Testis (tissue), 5 donors: ENCODE results near the gene PSMA2. TPM values are rescaled to one million over a fixed set of nuclear protein-coding genes. Genes with fewer than 3 reads are reported as not detected.

ENCODE experiments used
- DNase-seq: peaks from one replicate; pipeline ENCODE4 v3.0.0-alpha.2; 2019
- H3K27ac ChIP-seq, 2 donors: fragments of 200-600 bp; sonication (generic); one replicate each; pipeline ENCODE4 v1.5.1; 2019
- H3K27me3 ChIP-seq: fragments of 200-600 bp; sonication (generic); one replicate; pipeline ENCODE4 v1.5.1; 2019
- H3K36me3 ChIP-seq: fragments of 200-600 bp; sonication (generic); one replicate; pipeline ENCODE4 v1.5.1; 2017; ENCODE audit warnings: low read depth; ENCODE audit errors: missing control alignments
- H3K4me1 ChIP-seq: fragments of 200-600 bp; sonication (generic); one replicate; pipeline ENCODE4 v1.5.1; 2019
- H3K4me3 ChIP-seq, 2 donors: fragments of 200-600 bp; sonication (generic); one replicate each; pipeline ENCODE4 v1.5.1; 2017 to 2019
- H3K9me3 ChIP-seq: fragments of 200-600 bp; sonication (generic); one replicate; pipeline ENCODE4 v1.5.1; 2017
- CTCF ChIP-seq, 3 experiments: fragments of 450-650 bp in 2 of 3; fragments of 200-600 bp in 1 of 3; sonication (generic) in 1 of 3; IDR thresholded peaks; one replicate each; pipeline ENCODE4 v1.5.1; 2016 to 2019; ENCODE audit warnings: antibody characterized with exemption in 3 of 3, mild to moderate bottlenecking in 2 of 3, moderate library complexity in 1 of 3
- POLR2A ChIP-seq: fragments of 450-650 bp; IDR thresholded peaks from one replicate; pipeline ENCODE4 v1.6.1; 2017; ENCODE audit warnings: antibody characterized with exemption, mild to moderate bottlenecking, moderate library complexity
- WGBS, 2 donors: methylation state at CpG; one replicate each; pipeline ENCODE4 v1.1.5; 2018; 5-methylcytosine and 5-hydroxymethylcytosine counted together
- intact Hi-C: fragments of 100-400 bp; cut with DNase I; formaldehyde crosslinking; loops from one replicate; pipeline ENCODE4 v1.15.1; 2023; ENCODE audit warnings: low total_unique reads
- long read RNA-seq, 2 donors: transcript quantifications; one replicate each; lab custom pipeline, GENCODE V29; 2026
- polyA plus RNA-seq: library from polyadenylated mRNA; stranded (reverse); fragments of 350-450 nt; fragmentation: Illumina TruSeq; extraction: RNeasy Lipid Tissue Mini Kit (QIAGEN cat#74804); gene quantifications from one replicate; pipeline ENCODE4 v1.2.3, GENCODE V29; 2014; ENCODE audit warnings: low read depth, low replicate concordance; ENCODE audit not compliant: insufficient read depth
- total RNA-seq, 2 donors: library from RNA; depleted of rRNA; stranded (reverse); fragments of >200 nt; gene quantifications; one replicate each; pipeline ENCODE4 v1.2.3, GENCODE V29; 2016

Gene PSMA2
- total RNA-seq, result 10 to 100 TPM; 50.1 to 50.9 TPM
- polyA plus RNA-seq, result 114 TPM
- long read RNA-seq, donor 1, transcript PSMA2-201 (8 exons, 1,487 nt), result major isoform, 184 of 475 reads
- long read RNA-seq, donor 1, partial matches to known transcripts, result 101 of 475 reads
- long read RNA-seq, donor 1, other reads (novel, unspliced or antisense), result 189 of 475 reads
- long read RNA-seq, donor 2, transcript PSMA2-201 (8 exons, 1,487 nt), result major isoform, 130 of 154 reads
- long read RNA-seq, donor 2, partial matches to known transcripts, result 22 of 154 reads
- long read RNA-seq, donor 2, other reads (novel, unspliced or antisense), result 0 of 154 reads

DNA sequence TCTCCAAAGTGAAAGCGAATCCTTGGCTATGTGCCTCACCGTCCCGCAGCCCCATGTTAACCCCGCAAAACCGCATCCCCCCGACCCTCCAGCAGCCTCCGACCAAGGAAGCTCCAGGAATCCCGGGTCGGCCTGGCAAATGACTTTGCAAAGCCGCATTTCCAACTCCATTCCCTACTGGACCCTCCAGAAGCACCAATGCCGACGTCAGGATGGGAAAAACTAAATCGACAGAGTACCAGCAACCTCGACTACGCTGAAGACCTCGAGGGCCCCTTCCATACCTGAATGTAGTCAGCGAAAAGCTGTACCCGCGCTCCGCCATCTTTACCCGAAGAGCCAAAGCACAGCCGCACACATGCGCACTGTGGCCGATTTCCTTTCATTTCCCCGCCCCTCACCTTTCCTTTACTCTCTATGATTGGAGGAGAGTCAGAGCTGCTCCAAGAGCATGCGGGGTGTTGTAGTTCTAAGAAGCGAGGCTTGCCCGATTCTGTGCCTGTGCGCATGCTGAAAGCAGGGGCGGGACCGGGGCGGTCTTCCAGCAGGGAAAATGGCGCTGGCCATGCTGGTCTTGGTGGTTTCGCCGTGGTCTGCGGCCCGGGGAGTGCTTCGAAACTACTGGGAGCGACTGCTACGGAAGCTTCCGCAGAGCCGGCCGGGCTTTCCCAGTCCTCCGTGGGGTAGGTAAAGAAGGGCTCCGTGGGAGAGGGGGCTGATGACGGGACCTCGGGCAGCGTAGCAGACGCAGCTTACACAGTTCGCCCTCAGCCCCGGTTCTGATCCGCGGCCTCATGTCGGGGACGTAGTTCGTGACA is at the start of gene PSMA2, which contains the start of gene MRPL32:
TSS of gene PSMA2 (minus strand) at position 341 of the 818 bp plus-strand sequence. CDS start at position 325, 16 bp downstream.
TSS of gene MRPL32 (plus strand) at position 543 of the 818 bp plus-strand sequence. CDS start at position 554, 11 bp downstream.
- intact Hi-C loops, result no loop called here
- peak within 1 kb of the TSS; percentile 82 for H3K27ac ChIP-seq
- no peaks in the 10 kb centered on the region for H3K36me3 ChIP-seq
- WGBS, 2 donors, result 0 to 1% methylated on average over 28 to 56 of the region's 56 CpGs
- H3K9me3 ChIP-seq, result no peaks in the 10 kb centered on the region
- no peaks in the 10 kb centered on the region for H3K27me3 ChIP-seq
- peak; percentile 98 for DNase-seq
- H3K4me1 ChIP-seq, result peaks cover 22% of the 10 kb centered on the region
- H3K4me3 ChIP-seq, result peak within 1 kb of the TSS; percentile 73 to 91
- TF ChIP-seq CTCF (IDR thresholded peaks at IDR 0.05), result no peak
- no peak for TF ChIP-seq POLR2A

DNA sequence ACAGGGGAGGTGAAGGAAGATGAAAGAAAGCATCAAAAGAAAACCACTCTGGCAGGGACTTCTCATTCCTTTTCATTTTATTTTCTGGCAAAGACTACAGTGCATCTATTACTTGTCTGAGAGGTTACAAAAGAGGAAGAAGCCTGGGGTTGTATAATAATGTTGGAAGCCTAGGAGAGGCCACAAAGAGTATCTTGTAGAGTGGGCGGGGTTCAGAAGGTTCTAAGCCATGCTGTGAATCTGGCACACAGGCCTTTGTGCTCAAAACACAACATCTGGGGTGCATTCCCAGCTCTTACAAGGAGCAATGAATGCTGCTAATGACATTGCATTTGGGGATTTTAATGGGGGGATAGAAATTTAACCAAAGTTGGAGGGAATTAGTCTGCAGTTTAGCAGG is 49.6 kb upstream of the PSMA2 start:
- Histone ChIP-seq H3K27me3 (no peaks in the 10 kb centered on the region), H3K4me1 (no peaks in the 10 kb centered on the region), H3K27ac (no peak overlapping the region), H3K9me3 (no peaks in the 10 kb centered on the region), H3K4me3 (no peak overlapping the region), H3K36me3 (no peaks in the 10 kb centered on the region)
- DNase-seq, result no peak
- intact Hi-C loops, result no loop called here
- TF ChIP-seq CTCF (IDR thresholded peaks at IDR 0.05), result no peak
- TF ChIP-seq POLR2A, result no peak
- WGBS, 2 donors, result 90 to 94% methylated on average over 1 of the region's 1 CpG

GRCh38 chr7:42980514-42980913 is 48.5 kb upstream of the PSMA2 start:
- no peak for DNase-seq
- H3K27me3 ChIP-seq, result no peaks in the 10 kb centered on the region
- 77 to 96% methylated on average over 3 of the region's 3 CpGs for WGBS, 2 donors
- no peaks in the 10 kb centered on the region for H3K9me3 ChIP-seq
- intact Hi-C loops, result no loop called here
- H3K27ac ChIP-seq, result no peak overlapping the region
- H3K4me1 ChIP-seq, result no peaks in the 10 kb centered on the region
- TF ChIP-seq CTCF (IDR thresholded peaks at IDR 0.05), result no peak
- TF ChIP-seq POLR2A, result no peak
- H3K36me3 ChIP-seq, result no peaks in the 10 kb centered on the region
- H3K4me3 ChIP-seq, result no peak overlapping the region

GRCh38 chr7:42980084-42980483 is 48.1 kb upstream of the PSMA2 start:
- DNase-seq, result no peak
- Histone ChIP-seq H3K4me1 (no peaks in the 10 kb centered on the region), H3K4me3 (no peak overlapping the region), H3K27me3 (no peaks in the 10 kb centered on the region), H3K27ac (no peak overlapping the region), H3K36me3 (no peaks in the 10 kb centered on the region), H3K9me3 (no peaks in the 10 kb centered on the region)
- intact Hi-C loops, result no loop called here
- TF ChIP-seq POLR2A (no peak), CTCF (IDR thresholded peaks at IDR 0.05) (no peak)
- 83 to 87% methylated on average over 2 of the region's 2 CpGs for WGBS, 2 donors
